ENCODE measurements around the gene MBNL3. TPM values are rescaled to one million over a fixed set of nuclear protein-coding genes. Genes with fewer than 3 reads are reported as not detected.

Gene MBNL3, protein sequence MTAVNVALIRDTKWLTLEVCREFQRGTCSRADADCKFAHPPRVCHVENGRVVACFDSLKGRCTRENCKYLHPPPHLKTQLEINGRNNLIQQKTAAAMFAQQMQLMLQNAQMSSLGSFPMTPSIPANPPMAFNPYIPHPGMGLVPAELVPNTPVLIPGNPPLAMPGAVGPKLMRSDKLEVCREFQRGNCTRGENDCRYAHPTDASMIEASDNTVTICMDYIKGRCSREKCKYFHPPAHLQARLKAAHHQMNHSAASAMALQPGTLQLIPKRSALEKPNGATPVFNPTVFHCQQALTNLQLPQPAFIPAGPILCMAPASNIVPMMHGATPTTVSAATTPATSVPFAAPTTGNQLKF
- polyA plus RNA-seq (ENCODE audit: insufficient read length in 4 of 4) = 10 to 100 TPM; 31.2 to 53.9 (median 37.1) TPM

DNA sequence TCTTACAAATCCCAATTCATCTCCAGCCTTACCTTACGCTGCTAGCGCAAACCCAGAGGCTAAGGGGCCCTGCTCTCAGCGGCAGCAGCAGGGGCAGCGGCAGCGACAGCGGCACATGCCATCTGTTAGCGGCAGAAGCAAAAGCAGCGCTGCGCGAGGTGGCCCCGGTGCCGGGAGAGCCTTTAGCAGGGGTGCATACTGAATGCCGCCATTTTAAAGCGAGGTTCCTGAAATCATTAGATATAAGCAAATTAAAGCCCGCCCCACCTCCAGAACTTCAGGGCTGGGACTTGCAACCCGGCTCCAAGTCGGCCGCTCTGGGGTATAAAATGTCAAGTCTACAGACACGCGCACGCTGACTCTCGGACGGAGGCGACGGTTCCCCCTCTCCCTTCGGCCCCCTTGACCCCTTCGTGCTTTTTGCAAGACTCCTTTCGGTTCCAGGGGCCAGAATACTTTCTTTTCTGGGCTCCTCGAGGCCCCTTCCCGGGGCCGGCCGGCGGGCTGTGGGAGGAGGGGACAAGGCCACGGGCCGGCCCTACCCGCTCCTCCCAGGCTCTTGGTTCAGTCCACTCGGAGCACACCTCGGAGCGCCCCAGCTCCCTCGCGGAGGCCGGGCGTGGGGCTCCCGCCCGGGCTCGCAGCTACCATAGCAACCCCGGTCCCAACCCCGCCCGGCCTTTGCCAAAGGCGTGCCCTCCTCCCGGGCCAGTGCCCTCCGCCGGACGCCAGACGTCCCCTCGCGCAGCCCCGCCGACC is at the start of gene MBNL3:
TSS of gene MBNL3 (minus strand) at position 220 of the 759 bp plus-strand sequence. CDS start 49,427 bp downstream, outside the sequence.
- DNase-seq (ENCODE audit: low read depth in 4 of 4, low spot score in 3 of 4) = no peak

DNA sequence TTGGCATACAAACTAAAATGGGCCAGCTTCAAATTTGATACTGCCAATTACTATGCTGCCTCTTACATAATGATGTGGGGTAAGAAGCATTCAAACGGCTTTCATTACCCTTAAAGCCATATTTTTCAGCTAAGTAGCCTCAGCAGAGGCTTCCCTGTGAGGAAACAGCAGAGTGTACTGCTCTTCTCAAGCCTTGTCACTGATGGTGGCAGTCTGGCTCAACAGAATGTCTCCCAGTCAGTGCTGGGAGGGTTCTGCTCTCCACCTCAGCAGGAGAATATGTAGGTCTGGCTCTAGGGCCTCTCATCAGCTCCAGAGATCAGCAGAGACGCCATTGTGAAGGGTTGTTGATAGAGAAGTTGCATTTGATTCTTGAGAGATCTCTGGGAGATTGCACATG is 44.6 kb upstream of the MBNL3 start:
- DNase-seq (ENCODE audit: low read depth in 4 of 4, low spot score in 3 of 4) = no peak

DNA sequence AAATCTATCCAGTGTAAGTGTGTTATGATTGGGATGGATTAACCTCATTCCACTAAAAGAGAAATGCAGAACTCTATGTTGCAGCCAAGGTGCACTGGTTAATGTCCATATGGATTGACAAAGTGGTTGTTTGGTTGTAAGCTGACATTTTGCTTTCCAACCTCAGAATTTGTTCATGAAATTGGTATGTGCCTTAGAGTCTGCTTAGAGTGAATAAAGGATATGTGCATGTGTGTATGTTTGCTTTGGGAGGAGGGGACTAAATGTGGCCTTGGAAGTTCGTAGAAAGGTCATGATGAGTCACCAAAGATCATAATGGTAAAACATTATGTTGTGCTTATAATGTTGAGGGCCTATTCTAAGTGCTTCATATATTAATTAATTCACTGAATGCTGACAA is 44.1 kb upstream of the MBNL3 start:
- no peak for DNase-seq (ENCODE audit: low read depth in 4 of 4, low spot score in 3 of 4)

DNA sequence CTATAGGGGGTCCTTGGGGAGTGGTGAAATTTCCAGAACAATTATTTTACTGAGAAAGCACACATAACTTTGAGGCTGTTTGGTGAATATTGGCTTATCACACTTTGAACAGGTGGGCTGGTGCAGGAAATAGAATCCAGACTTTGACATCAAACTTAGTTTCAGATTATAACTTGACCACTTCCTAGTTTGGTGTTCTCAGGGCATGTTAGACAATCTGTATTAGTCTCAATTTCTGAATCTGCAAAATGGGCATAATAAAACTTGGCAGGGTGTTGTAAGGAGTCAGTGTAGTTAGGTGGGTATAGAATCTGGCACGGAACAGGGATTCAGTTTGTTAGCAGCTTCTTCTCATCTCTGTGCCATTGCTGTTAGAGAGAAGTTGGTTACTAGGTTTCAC is 43.3 kb upstream of the MBNL3 start:
- no peak for DNase-seq (ENCODE audit: low read depth in 4 of 4, low spot score in 3 of 4)

DNA sequence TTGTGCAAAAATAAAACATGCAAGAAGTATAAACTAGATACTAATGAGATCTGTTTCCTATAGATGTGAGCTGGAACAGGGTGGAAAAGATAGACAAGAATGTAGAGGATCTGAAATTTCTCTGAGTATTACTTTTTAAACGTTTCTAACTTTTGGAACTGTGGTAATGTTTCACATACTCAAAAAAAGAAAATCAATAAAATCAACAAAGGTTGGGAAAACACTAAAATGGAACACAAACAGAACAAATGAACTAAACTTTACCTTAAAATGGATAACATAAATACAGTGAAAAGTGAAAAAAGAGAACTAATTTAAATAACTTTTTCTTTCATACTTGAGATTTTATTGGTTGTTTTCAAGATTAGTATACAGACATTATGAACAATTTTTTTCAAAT is 32.0 kb upstream of the MBNL3 start:
- DNase-seq (ENCODE audit: low read depth in 4 of 4, low spot score in 3 of 4) = no peak

DNA sequence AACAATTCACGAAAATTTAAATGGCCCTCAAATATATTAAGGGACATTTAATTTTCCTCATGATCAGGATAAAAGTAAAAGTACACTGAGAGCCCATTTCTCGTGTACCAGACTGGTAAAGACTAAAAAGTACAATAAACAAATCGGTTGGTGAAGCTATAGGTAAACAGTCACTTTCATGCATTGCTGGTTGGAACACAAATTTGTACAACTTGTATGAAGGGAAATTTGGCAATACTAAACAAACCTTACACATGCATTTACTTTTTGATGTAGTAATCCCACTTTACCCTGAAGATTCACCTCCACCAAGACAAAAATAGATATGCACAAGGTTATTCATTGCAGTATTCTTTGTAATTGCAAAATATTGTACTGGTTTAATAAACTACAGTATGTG is 31.4 kb upstream of the MBNL3 start:
- DNase-seq (ENCODE audit: low read depth in 4 of 4, low spot score in 3 of 4) = no peak

DNA sequence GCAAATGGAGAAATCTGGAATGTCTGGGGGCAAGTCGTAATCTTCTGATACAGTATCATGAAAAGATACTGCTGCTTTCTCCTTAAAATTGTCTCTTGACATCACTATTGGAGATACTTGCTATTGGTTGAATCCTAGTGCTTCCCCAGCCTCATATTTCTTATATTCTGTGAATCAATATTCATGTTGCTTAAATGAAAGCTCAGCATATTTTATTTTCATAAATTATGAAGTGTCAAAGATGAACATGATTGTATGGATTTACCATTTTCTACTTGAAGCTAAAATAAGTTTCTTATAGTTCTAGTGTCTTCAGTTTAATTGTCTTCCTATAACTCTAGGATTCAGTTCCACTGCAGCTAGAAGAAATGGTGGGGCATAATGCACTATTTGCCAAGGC is 29.6 kb upstream of the MBNL3 start:
- no peak for DNase-seq (ENCODE audit: low read depth in 4 of 4, low spot score in 3 of 4)

DNA sequence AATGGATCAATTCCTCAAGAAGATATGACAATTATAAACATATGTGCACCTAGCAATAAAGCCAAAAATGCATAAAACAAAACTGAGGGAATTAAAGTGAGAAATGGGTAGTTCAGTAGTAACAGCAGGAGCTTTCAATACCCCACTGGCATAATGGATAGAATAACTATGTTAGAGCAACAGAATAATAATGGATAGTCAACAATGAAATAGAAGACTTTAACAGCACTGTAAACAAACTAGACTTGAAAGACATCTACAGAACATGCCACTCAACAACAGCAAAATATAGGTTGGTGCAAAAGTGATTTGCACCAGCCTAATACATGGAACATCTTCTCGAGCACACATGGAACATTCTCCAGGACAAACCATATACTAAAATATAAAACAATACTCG is 20.0 kb upstream of the MBNL3 start:
- DNase-seq (ENCODE audit: low read depth in 4 of 4, low spot score in 3 of 4) = no peak

DNA sequence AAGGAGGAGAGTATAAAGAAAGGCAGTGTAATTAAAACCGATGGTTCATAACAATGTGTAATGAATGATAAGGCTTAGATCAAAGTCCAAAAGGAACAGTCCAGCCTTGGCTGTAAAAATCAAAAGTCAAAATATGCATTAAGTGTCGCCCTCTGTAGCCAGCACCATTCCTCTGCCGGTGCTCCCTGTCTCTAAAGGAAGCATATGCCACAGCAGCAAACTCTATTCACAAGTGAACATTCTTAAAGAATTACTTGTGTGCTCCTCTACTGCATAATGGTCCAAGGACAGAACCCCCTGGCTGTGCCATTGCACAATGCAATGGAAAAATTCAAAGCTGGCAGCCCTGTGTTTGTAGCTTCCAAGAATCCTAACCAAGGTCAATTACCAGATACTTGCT is 16.3 kb upstream of the MBNL3 start:
- no peak for DNase-seq (ENCODE audit: low read depth in 4 of 4, low spot score in 3 of 4)

DNA sequence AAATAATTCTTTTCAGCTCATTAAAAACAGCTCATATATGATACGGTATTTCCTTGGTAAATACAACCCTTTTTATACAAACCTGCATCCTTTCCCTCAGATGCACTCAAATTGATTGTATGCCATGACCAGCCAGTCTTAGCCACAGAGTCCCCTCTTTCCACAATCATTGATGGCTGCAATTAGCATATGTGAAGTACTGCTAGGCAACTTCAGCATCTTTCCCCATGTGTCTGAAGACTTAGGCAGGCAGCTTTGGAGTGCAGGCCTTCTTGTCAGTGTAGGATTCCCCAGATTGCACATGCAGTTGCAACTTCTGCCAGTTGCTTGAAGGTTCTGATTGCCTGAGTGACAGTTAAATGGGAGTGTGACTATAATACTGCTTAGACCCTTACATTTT is 15.6 kb upstream of the MBNL3 start:
- DNase-seq (ENCODE audit: low read depth in 4 of 4, low spot score in 3 of 4) = no peak

DNA sequence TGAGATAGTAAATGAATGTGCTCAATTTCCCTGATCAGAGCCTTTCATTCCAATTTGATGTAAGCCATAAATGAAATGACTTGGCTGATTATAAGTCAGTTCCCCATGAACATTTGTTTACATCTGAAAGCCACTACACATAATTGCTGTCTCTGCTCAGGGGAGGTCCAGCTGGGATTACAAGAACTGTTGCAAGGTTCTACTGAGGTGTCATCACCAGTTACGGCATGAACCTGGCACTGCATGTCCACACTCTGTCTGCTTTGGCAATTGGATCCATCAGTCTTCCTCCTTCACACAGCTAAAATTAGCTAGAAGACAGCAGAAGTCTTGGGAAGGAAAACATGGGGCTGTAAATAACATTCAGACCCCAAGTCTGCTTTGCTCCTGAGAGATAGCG is 12.8 kb upstream of the MBNL3 start:
- DNase-seq (ENCODE audit: low read depth in 4 of 4, low spot score in 3 of 4) = no peak

DNA sequence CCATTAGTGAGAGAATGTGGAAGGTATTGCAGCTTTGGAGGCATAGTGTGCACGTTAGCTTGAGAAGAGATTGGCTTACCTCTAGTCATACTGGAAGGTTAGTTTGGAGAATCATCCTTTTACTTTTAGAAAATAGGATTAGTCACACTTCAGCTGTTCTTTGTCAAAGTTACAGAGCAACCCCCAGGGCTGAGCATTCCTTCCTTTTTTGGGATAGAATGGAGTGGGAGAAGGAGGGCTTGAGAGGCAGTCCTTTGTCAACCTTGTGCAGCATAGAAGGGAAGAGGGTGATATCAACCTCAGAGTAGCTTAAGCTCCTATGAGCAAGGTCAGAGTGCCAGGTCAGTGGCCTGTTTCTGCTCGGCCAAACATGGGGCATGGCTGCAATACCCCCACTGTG is 8.6 kb upstream of the MBNL3 start:
- no peak for DNase-seq (ENCODE audit: low read depth in 4 of 4, low spot score in 3 of 4)

DNA sequence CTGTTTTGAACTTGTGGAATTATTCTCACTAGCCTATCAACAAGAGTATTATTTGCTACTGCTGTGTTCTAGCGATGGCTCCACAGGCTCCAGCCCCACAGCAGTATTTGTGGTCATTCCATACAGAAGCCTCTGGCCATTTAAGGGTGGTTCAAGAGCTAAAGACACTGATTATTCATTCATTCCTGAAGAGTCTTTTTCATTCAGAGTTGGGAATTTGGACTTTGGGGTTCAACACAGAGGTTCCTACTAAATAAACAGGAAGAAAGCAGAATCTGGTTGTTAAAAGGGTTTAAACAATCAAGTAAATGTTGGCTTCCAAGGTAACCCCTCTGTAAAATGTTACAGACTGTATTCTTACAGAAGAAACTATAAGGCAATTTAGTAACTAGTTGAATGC is 4.3 kb upstream of the MBNL3 start:
- no peak for DNase-seq (ENCODE audit: low read depth in 4 of 4, low spot score in 3 of 4)

DNA sequence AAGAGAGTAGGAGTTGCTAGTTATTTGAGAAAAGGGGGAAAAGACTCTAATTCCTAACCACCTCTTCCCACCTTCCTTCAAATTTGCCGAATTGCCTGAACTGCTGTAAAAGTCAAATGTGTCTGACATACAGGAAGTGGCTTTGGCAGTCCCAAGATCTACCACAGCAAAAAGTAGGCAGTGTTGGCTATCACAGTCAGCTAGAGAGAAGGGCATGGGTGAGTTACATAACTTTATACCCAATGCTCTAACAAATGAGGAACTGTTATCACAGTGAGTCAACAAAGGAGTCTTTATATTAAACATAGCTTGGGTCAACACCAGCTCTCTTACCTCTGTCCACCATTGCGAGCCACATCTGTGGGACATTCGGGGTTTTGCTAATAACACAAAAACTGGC is 2.4 kb upstream of the MBNL3 start:
- DNase-seq (ENCODE audit: low read depth in 4 of 4, low spot score in 3 of 4) = no peak

DNA sequence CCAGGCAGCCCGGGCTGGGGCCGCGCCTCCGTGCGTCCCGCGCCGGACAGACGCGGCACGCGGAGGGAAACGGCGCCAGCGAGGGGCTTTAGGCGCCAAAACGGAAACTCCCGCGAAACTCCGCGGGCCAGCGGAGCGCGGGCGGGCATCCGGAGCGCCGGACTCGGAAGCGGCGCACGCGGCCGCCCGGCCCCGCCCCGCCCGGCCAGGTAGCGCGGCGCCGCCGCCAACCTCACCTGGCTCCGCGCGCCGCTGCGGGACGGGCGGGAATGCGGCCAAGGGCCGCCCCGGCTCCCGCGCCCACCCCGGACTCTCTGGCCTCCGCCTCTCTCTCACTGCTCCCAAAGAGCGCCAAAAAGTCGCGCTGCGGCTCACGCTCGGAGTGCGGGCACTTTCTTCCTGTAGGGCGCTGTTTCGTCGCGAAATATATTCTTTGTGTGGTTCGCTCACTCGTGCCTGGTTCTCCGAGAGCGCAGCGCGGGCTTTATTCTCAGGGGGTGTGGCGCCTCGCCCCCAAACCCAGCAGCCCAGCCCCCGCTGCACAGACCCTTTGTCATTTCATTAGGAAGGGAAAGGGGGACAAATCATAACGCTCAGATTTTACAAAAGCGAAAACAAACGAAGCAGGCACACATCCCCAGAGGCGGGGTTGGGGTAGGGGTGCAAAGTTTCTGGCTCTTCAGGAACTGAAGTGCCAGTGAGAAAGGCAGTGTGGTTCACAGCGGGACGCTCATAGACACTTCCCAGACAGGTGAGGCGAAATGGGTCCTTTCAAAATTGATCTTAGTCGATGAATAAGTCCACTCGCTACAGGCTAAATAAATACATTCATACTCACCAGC is 961 bp upstream of the MBNL3 start:
- DNase-seq (ENCODE audit: low read depth in 4 of 4, low spot score in 3 of 4) = no peak

DNA sequence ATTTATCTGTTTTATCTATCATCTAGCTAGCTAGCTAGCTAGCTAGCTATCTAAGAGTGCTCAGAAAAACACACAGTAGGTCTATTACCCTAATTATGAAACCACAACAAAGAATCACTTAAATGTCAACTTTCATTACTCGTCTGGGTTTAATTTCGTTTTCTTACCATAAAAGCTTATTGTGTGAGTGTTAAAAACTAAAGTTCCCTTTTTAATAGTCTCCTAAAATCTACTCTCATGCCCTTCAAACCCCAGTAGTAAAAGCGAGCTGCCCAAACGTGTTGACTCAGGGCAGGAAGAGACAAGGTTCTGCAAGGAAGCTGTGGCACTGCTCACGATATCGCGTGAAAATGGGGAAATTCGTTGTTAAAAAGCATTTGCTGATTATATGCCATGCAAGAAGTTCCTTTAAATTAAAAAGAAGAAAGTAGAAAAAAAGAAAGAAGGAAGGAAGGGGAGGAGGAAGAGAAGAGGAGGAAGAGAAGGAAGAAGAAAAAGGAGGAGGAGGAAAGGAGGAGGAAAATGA is 595 bp downstream of the MBNL3 start:
- no peak for DNase-seq (ENCODE audit: low read depth in 4 of 4, low spot score in 3 of 4)

DNA sequence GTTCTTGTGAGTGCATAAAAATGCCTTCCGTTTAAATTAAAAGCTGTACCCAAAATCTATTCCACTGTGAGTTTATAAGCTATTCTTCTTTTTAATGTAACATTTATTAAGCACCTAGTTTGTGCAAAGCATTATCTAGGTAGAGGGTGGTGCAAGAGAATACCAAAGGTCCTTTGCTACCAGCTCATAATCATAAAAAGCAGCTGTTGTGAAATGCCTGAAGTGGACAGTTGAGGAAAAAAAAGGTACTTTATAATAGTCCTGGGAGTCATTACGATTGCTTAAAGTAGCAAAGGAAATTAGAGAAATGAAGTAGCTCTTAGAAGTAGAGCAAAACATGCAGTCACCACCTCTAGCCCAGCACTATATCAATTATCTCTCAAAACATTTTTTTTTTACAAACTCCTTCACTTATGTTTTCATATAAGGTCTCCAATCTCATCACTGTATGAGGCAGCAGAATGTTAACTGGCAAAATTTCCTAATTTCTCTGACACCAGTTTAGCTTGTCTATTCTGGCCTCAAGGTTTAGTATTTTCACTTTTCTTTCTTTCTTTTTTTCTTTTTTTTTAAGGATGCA is 2.1 kb downstream of the MBNL3 start:
- no peak for DNase-seq (ENCODE audit: low read depth in 4 of 4, low spot score in 3 of 4)

DNA sequence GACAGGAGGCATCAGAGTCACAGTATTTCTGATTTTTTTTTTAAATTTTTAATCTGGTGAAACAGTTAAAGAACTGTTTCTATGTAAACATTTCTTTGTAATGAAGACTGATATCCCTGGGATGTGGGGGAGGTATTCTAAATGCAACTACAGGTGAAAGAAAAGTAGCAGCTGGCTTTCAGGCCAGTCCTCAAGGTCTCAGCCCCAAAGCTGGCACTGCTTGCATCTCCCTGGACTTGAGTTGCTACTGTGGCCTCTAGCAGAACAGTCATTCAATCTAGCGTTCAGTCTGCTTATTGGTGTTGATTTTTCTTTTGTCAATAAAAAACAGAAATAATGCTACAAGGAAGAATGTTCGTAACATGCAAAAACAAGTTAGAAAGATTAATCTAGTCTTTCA is 4.9 kb downstream of the MBNL3 start:
- no peak for DNase-seq (ENCODE audit: low read depth in 4 of 4, low spot score in 3 of 4)

DNA sequence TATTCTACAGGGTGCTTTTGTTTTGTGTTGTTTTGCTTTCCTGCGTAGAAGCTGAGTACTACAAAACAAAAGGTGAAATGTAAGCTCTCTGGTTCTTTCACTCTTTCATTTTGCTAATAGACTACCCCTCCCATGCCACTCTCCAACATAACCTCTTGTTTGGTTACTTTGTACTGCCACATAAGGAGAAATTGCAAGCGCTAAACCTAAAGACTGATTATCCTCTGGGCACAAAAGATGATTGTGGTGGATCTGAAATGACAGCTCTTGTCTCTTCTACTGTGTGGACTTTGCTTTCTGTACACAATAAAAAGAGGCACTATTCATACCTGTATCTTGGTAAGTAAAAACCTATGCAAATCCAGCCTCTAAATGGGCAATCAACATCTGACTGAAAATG is 5.3 kb downstream of the MBNL3 start:
- DNase-seq (ENCODE audit: low read depth in 4 of 4, low spot score in 3 of 4) = no peak

DNA sequence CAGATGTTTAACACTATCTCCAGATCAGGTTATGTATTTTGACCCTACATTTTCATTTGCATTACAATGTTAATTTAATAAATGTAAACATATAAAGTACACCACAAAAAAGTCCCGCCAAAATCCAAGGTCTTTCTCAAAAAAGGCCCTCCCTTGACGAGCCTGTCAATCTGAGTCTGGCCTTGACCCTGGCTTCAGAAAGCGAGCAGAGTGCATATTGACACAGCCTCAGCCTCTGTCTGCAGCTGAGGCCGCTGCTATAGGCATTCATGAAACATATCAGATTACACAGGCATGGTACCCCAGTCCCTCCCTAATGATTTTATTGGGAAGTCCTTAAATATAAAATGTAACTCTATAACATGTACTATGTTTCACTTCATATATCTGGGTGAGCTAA is 6.2 kb downstream of the MBNL3 start:
- no peak for DNase-seq (ENCODE audit: low read depth in 4 of 4, low spot score in 3 of 4)

DNA sequence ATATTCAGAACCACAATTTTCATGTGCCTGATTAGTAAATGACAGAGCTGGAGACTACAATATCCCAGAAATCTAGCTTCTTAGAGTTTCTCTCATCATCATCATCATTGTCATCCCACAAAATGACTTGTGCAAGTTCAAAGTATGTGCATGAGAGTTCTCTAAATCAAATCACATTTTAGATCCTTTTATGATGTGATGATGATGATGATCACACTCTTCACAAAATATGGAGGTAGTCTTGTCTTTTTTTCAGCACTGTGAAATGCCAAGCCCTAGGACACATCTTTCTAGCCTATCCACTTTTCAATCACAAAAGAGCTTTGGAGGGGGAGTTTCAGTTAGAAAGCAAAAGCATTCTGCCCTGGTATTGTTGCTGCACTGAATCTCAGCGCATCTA is 7.4 kb downstream of the MBNL3 start:
- DNase-seq (ENCODE audit: low read depth in 4 of 4, low spot score in 3 of 4) = no peak
